Stimulated activated CD8-positive, alpha-beta memory T cell treated with anti-CD3 and anti-CD28 coated beads, Interleukin-4, amount 100 ng/mL, for 1 hour (primary cell): ENCODE measurements around the gene PPP5C.
"Not testable (repeated sequence)": the region's sequence is repeated elsewhere in the genome, so short reads cannot be mapped to it uniquely, and the experiment has no call there.

Source experiments
- DNase-seq, 2 donors: peaks; one replicate each; pipeline ENCODE4 v3.0.0-alpha.2; 2020; ENCODE audit warnings: low read depth in 2 of 2, low spot score in 1 of 2

PPP5C gene

GRCh38 chr19:46428239-46429135, 81.6 kb downstream of the PPP5C start, which contains the start of gene PNMA8C:
PNMA8C (minus strand) TSS chr19:46428936; CDS start chr19:46428359, 577 bp downstream.
- peak in 1 of 2 donors; percentile 23 for DNase-seq

- DNase-seq, result no peak
Observed at GRCh38 chr19:46429999-46430398, 83.1 kb downstream of the PPP5C start.

- no peak for DNase-seq
Observed at GRCh38 chr19:46431824-46432223, 84.9 kb downstream of the PPP5C start.

GRCh38 chr19:46433470-46433869, 86.6 kb downstream of the PPP5C start:
- DNase-seq, result not testable (repeated sequence)

- DNase-seq, result no peak
Observed at GRCh38 chr19:46435009-46435408, 88.1 kb downstream of the PPP5C start.

- not testable (repeated sequence) for DNase-seq
Observed at GRCh38 chr19:46435689-46436088, 88.8 kb downstream of the PPP5C start.
